ENCODE data around the gene ITM2C. TPM values are rescaled to one million over a fixed set of nuclear protein-coding genes. Genes with fewer than 3 reads are reported as not detected.

ITM2C gene
- total RNA-seq, 2 experiments from 2014 or later: 19.8 to 21.5 TPM

GRCh38 chr2:230903231-230904150, 38.7 kb downstream of the ITM2C start:
- DNase-seq: peak in 1 of 14 experiments; percentile 24
- Histone ChIP-seq H3K36me3 (ENCODE audit: insufficient read depth, low read length) (peaks cover 2% of the 10 kb centered on the region), H3K27me3 (ENCODE audit: control insufficient read depth in 1 of 2, insufficient read depth in 2 of 2, low read length in 2 of 2) (no peaks in the 10 kb centered on the region), H3K9me3 (ENCODE audit: control insufficient read depth in 1 of 2, insufficient read depth in 1 of 2, low read length in 2 of 2) (no peaks in the 10 kb centered on the region), H3K4me3 (ENCODE audit: low read length) (no peak overlapping the region), H3K4me1 (ENCODE audit: insufficient read depth, low read length) (peaks cover 30% of the 10 kb centered on the region), H3K27ac (ENCODE audit: low read depth in 1 of 2, low read length in 2 of 2) (no peak overlapping the region)
- ChIA-PET POLR2A (no interaction called here), CTCF (interaction anchor here (1.2 to 2.9 kb wide), 2 partner anchors 36 to 84 kb away, joined by 4 to 9 read pairs; no protein-coding TSS in a partner anchor)
- TF ChIP-seq CTCF (IDR thresholded peaks at IDR 0.05): no peak
- no peak overlapping the region for H3K27ac Mint-ChIP-seq
- no peaks in the 10 kb centered on the region for H3K9me3 Mint-ChIP-seq
- no peaks in the 10 kb centered on the region for H3K27me3 Mint-ChIP-seq
- no peaks in the 10 kb centered on the region for H3K36me3 Mint-ChIP-seq (ENCODE audit: low read depth)
- intact Hi-C loops (cut with DNase I, micrococcal nuclease): loop anchor here in 1 of 2 experiments (2.0 to 10.0 kb wide), 2 partner anchors 39 to 151 kb away; partner anchors contain the start of genes ITM2C and PSMD1
- peaks cover 36% of the 10 kb centered on the region for H3K4me1 Mint-ChIP-seq (ENCODE audit: low read depth)
- no peak overlapping the region for H3K4me3 Mint-ChIP-seq
- no peak for ATAC-seq (ENCODE audit: poor library complexity)

GRCh38 chr2:230904856-230905447, 40.2 kb downstream of the ITM2C start:
- Histone ChIP-seq H3K27me3 (ENCODE audit: control insufficient read depth in 1 of 2, insufficient read depth in 2 of 2, low read length in 2 of 2) (no peaks in the 10 kb centered on the region), H3K4me1 (ENCODE audit: insufficient read depth, low read length) (peaks cover 38% of the 10 kb centered on the region), H3K36me3 (ENCODE audit: insufficient read depth, low read length) (peaks cover 11% of the 10 kb centered on the region), H3K27ac (ENCODE audit: low read depth in 1 of 2, low read length in 2 of 2) (no peak overlapping the region), H3K4me3 (ENCODE audit: low read length) (no peak overlapping the region), H3K9me3 (ENCODE audit: control insufficient read depth in 1 of 2, insufficient read depth in 1 of 2, low read length in 2 of 2) (no peaks in the 10 kb centered on the region)
- intact Hi-C loops (cut with DNase I, micrococcal nuclease): loop anchor here (2.0 to 10.0 kb wide), 3 partner anchors 40 to 150 kb away; partner anchors contain the start of genes ITM2C (in 1 of the 2) and PSMD1 (in 1 of the 2)
- DNase-seq (peak in 1 of 14 experiments; percentile 27), ATAC-seq (ENCODE audit: poor library complexity) (no peak)
- Mint-ChIP-seq H3K4me1 (ENCODE audit: low read depth) (peaks cover 43% of the 10 kb centered on the region), H3K27ac (peak overlapping the region; percentile 84), H3K4me3 (peak overlapping the region; percentile 38), H3K27me3 (no peaks in the 10 kb centered on the region), H3K9me3 (no peaks in the 10 kb centered on the region), H3K36me3 (ENCODE audit: low read depth) (peaks cover 7% of the 10 kb centered on the region)
- no peak for TF ChIP-seq CTCF (IDR thresholded peaks at IDR 0.05)
- ChIA-PET CTCF (interaction anchor here (0.8 to 2.9 kb wide), 4 partner anchors 38 to 82 kb away, joined by 3 to 9 read pairs (median 4); no protein-coding TSS in a partner anchor), POLR2A (interaction anchor here (1.0 to 1.2 kb wide), 2 partner anchors 12 to 38 kb away, joined by 3 to 4 read pairs; no protein-coding TSS in a partner anchor)
